ENCODE measurements around the gene FBXO2. TPM values are rescaled to one million over a fixed set of nuclear protein-coding genes. Genes with fewer than 3 reads are reported as not detected.
A peak's percentile ranks its signal among the peaks of the same experiment; 100 is the strongest.
"Not testable (repeated sequence)": the region's sequence is repeated elsewhere in the genome, so short reads cannot be mapped to it uniquely, and the experiment has no call there.

The FBXO2 gene
- total and polyA plus RNA-seq, 9 donors, result 0.09 to 4.5 (median 0.42) TPM

DNA sequence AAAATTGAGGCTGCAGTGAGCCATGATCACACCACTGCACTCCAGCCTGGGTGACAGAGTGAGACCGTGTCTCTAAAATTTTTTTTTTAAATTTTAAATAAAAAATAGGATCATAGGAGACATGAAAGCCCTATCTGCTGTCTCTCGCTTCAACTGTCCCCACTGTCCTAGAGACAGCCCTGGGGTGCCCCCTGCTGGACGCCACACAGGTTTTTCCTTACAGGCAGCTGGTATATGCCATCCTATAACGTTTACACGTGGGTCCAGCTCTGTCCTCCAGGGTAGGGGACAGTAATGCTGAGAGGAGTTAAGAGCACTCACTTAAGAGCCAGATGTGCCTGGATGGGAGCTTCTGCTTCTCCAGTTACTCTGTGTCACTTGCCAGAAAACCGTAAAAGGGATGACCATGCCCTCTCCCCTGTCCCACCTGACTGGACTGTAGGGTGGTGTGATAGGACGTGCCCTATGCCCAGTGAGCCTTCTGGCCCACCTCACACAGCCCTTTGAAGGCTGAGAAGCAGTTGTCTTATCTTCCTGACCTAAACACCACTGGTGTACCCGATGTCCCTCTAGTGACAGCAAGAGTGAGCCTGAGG, 8.5 kb downstream of the FBXO2 start:
- peak; percentile 73 for DNase-seq
- peaks cover 32% of the 10 kb centered on the region for H3K27me3 ChIP-seq (ENCODE audit: control insufficient read depth, insufficient read depth, low read length)
- H3K9me3 ChIP-seq (replicated peaks; ENCODE audit: control insufficient read depth, low read depth, low read length), result no peaks in the 10 kb centered on the region
- WGBS (ENCODE audit: insufficient coverage), result 29% methylated on average over 3 of the region's 8 CpGs
- no peak overlapping the region for H3K4me3 ChIP-seq (ENCODE audit: low read length)
- H3K4me1 ChIP-seq (ENCODE audit: control insufficient read depth, insufficient read depth, low read length), result peaks cover 20% of the 10 kb centered on the region
- H3K27ac ChIP-seq (ENCODE audit: low read length), result no peak overlapping the region
- H3K36me3 ChIP-seq (ENCODE audit: control insufficient read depth, insufficient read depth, low read length), result no peaks in the 10 kb centered on the region

- H3K27ac ChIP-seq (ENCODE audit: low read length), result no peak overlapping the region
- peaks cover 20% of the 10 kb centered on the region for H3K4me1 ChIP-seq (ENCODE audit: control insufficient read depth, insufficient read depth, low read length)
- H3K4me3 ChIP-seq (ENCODE audit: low read length), result no peak overlapping the region
- no peaks in the 10 kb centered on the region for H3K9me3 ChIP-seq (replicated peaks; ENCODE audit: control insufficient read depth, low read depth, low read length)
- peaks cover 27% of the 10 kb centered on the region for H3K27me3 ChIP-seq (ENCODE audit: control insufficient read depth, insufficient read depth, low read length)
- WGBS (ENCODE audit: insufficient coverage), result 90% methylated on average over 2 of the region's 5 CpGs
- no peak for DNase-seq
- H3K36me3 ChIP-seq (ENCODE audit: control insufficient read depth, insufficient read depth, low read length), result no peaks in the 10 kb centered on the region
Measured at GRCh38 chr1:11645270-11645669, 9.0 kb downstream of the FBXO2 start.

DNA sequence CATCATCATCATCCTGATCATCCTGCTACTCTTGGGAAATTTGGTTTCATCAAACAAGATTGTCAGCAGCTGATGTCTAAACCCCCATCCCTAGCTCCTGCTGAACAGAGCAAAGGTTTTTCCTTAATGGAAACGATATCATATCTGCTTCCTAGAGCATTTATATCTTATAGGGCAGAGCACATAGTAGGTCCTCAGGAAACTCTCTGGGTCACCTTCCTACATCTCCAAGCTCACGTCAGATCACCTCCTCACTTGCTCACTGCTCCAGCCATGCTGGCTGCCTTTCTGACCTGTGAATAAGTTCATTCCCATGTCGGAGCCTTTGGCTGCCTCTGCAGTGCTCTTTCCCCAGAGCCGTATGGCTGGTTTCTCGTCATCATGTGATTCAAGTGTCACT, 10.4 kb downstream of the FBXO2 start:
- 42% methylated on average over 5 of the region's 5 CpGs for WGBS (ENCODE audit: insufficient coverage)
- no peaks in the 10 kb centered on the region for H3K9me3 ChIP-seq (replicated peaks; ENCODE audit: control insufficient read depth, low read depth, low read length)
- no peak overlapping the region for H3K27ac ChIP-seq (ENCODE audit: low read length)
- peaks cover 14% of the 10 kb centered on the region for H3K4me1 ChIP-seq (ENCODE audit: control insufficient read depth, insufficient read depth, low read length)
- no peak for DNase-seq
- no peak overlapping the region for H3K4me3 ChIP-seq (ENCODE audit: low read length)
- no peaks in the 10 kb centered on the region for H3K36me3 ChIP-seq (ENCODE audit: control insufficient read depth, insufficient read depth, low read length)
- H3K27me3 ChIP-seq (ENCODE audit: control insufficient read depth, insufficient read depth, low read length), result peaks cover 13% of the 10 kb centered on the region

DNA sequence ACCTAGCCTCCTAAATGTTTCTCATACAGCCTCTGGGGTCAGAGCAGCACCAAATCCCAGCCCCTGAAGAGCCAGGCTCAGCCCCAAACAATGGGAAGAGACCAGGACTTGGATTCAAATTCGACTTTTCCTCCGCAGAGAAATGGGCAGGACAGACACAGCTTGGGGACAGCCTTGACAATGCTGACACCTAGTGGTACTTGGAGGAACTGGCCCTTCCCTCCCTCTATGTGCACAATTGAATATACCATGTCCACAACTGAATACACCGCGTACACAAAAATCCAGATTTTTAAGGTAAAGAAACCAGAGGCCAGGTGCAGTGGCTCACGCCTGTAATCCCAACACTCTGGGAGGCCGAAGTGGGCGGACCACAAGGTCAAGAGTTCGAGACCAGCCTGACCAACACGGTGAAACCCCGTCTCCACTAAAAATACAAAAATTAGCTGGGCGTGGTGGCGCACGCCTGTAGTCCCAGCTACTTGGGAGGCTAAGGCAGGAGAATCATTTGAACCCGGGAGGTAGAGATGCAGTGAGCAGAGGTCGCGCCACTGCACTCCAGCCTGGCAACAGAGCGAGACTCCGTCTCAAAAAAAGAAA, 11.7 kb downstream of the FBXO2 start:
- not testable (repeated sequence) for H3K27ac ChIP-seq (ENCODE audit: low read length); H3K27me3 ChIP-seq (ENCODE audit: control insufficient read depth, insufficient read depth, low read length); H3K36me3 ChIP-seq (ENCODE audit: control insufficient read depth, insufficient read depth, low read length); H3K4me3 ChIP-seq (ENCODE audit: low read length); H3K9me3 ChIP-seq (replicated peaks; ENCODE audit: control insufficient read depth, low read depth, low read length); H3K4me1 ChIP-seq (ENCODE audit: control insufficient read depth, insufficient read depth, low read length)
- 50% methylated on average over 4 of the region's 18 CpGs for WGBS (ENCODE audit: insufficient coverage)
- DNase-seq, result peak; percentile 68

- H3K9me3 ChIP-seq (replicated peaks; ENCODE audit: control insufficient read depth, low read depth, low read length), result no peaks in the 10 kb centered on the region
- H3K27me3 ChIP-seq (ENCODE audit: control insufficient read depth, insufficient read depth, low read length), result peaks cover 9% of the 10 kb centered on the region
- H3K4me3 ChIP-seq (ENCODE audit: low read length), result no peak overlapping the region
- H3K4me1 ChIP-seq (ENCODE audit: control insufficient read depth, insufficient read depth, low read length), result no peaks in the 10 kb centered on the region
- no peaks in the 10 kb centered on the region for H3K36me3 ChIP-seq (ENCODE audit: control insufficient read depth, insufficient read depth, low read length)
- no peak for DNase-seq
- WGBS (ENCODE audit: insufficient coverage), result 67% methylated on average over 3 of the region's 5 CpGs
- H3K27ac ChIP-seq (ENCODE audit: low read length), result no peak overlapping the region
Measured at GRCh38 chr1:11641776-11642305, 12.4 kb downstream of the FBXO2 start.

DNA sequence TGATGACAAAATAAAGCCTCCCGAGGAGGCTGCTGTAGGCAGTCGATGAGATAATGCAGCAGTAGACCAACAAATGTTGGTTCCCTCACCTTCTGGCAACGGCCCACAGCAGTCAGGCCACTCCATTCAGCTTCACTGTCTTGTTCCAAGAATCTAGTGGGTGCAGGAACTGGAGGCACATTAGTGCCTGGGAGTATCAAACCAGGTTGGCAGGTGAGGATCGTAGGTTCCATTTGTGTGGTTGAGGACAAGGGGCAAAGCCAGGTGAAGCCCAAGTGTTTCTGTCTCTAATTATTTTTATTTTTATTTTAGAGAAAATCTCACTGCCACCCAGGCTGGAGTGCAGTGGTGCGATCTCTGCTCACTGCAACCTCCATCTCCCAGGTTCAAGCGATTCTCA, 13.3 kb downstream of the FBXO2 start:
- Histone ChIP-seq H3K4me1 (ENCODE audit: control insufficient read depth, insufficient read depth, low read length) (no peaks in the 10 kb centered on the region), H3K9me3 (replicated peaks; ENCODE audit: control insufficient read depth, low read depth, low read length) (no peaks in the 10 kb centered on the region), H3K27ac (ENCODE audit: low read length) (no peak overlapping the region), H3K4me3 (ENCODE audit: low read length) (no peak overlapping the region), H3K27me3 (ENCODE audit: control insufficient read depth, insufficient read depth, low read length) (peaks cover 9% of the 10 kb centered on the region), H3K36me3 (ENCODE audit: control insufficient read depth, insufficient read depth, low read length) (no peaks in the 10 kb centered on the region)
- WGBS (ENCODE audit: insufficient coverage), result no CpG with 5 or more reads among the region's 6 CpGs
- no peak for DNase-seq

- no peak for DNase-seq
- Histone ChIP-seq H3K27me3 (ENCODE audit: control insufficient read depth, insufficient read depth, low read length) (peaks cover 9% of the 10 kb centered on the region), H3K4me3 (ENCODE audit: low read length) (no peak overlapping the region), H3K9me3 (replicated peaks; ENCODE audit: control insufficient read depth, low read depth, low read length) (no peaks in the 10 kb centered on the region), H3K4me1 (ENCODE audit: control insufficient read depth, insufficient read depth, low read length) (no peaks in the 10 kb centered on the region), H3K36me3 (ENCODE audit: control insufficient read depth, insufficient read depth, low read length) (no peaks in the 10 kb centered on the region), H3K27ac (ENCODE audit: low read length) (no peak overlapping the region)
- no CpG with 5 or more reads among the region's 7 CpGs for WGBS (ENCODE audit: insufficient coverage)
Measured at GRCh38 chr1:11640101-11640500, 14.1 kb downstream of the FBXO2 start.

DNA sequence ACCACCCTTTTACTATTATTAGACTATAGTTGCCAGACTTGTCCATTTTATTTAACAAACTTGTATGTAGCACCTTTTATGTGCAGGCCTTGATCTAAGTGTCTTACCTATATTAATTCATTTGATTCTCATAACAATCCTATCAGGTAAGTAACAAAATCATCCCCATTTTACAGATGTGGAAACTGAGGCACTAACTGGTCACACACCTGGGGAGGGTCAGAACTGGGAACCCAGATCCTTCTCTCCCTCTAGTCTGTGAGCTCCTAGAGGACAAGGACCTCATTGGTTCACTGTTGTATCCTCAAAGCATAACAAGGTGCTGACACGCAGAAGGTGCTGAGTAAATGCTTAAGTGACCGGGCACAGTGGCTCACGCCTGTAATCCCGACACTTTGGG, 14.9 kb downstream of the FBXO2 start:
- Histone ChIP-seq H3K4me3 (ENCODE audit: low read length) (no peak overlapping the region), H3K27me3 (ENCODE audit: control insufficient read depth, insufficient read depth, low read length) (peaks cover 9% of the 10 kb centered on the region), H3K4me1 (ENCODE audit: control insufficient read depth, insufficient read depth, low read length) (no peaks in the 10 kb centered on the region), H3K36me3 (ENCODE audit: control insufficient read depth, insufficient read depth, low read length) (no peaks in the 10 kb centered on the region), H3K27ac (ENCODE audit: low read length) (no peak overlapping the region), H3K9me3 (replicated peaks; ENCODE audit: control insufficient read depth, low read depth, low read length) (no peaks in the 10 kb centered on the region)
- DNase-seq, result no peak
- 84% methylated on average over 4 of the region's 4 CpGs for WGBS (ENCODE audit: insufficient coverage)

DNA sequence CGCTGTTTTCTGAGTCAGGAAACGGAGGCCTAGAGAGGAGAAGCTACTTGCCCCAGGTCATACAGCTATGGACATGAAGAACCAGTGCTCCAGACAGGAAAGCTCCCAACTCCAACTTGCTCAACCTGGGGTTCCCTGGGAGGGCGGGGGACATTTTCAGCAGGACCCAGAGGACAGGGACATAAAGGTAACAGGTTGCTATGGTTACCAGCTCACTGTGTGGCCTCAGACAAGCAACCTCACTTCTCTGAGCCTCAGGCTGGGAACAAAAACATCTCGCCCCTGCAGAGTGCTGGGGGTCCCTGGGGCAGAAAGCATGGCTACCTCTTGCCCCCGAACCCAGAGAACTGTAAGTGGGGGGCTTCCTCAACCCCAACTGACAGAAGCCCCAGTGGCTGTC, 16.1 kb downstream of the FBXO2 start:
- Histone ChIP-seq H3K9me3 (replicated peaks; ENCODE audit: control insufficient read depth, low read depth, low read length) (no peaks in the 10 kb centered on the region), H3K36me3 (ENCODE audit: control insufficient read depth, insufficient read depth, low read length) (no peaks in the 10 kb centered on the region), H3K4me3 (ENCODE audit: low read length) (no peak overlapping the region), H3K27me3 (ENCODE audit: control insufficient read depth, insufficient read depth, low read length) (peaks cover 7% of the 10 kb centered on the region), H3K4me1 (ENCODE audit: control insufficient read depth, insufficient read depth, low read length) (no peaks in the 10 kb centered on the region), H3K27ac (ENCODE audit: low read length) (no peak overlapping the region)
- DNase-seq, result no peak
- WGBS (ENCODE audit: insufficient coverage), result 51% methylated on average over 4 of the region's 5 CpGs

GRCh38 chr1:11634365-11635192, 19.6 kb downstream of the FBXO2 start:
- no peaks in the 10 kb centered on the region for H3K9me3 ChIP-seq (replicated peaks; ENCODE audit: control insufficient read depth, low read depth, low read length)
- 74% methylated on average over 6 of the region's 11 CpGs for WGBS (ENCODE audit: insufficient coverage)
- no peak overlapping the region for H3K27ac ChIP-seq (ENCODE audit: low read length)
- H3K36me3 ChIP-seq (ENCODE audit: control insufficient read depth, insufficient read depth, low read length), result no peaks in the 10 kb centered on the region
- peaks cover 3% of the 10 kb centered on the region for H3K4me1 ChIP-seq (ENCODE audit: control insufficient read depth, insufficient read depth, low read length)
- peaks cover 7% of the 10 kb centered on the region for H3K27me3 ChIP-seq (ENCODE audit: control insufficient read depth, insufficient read depth, low read length)
- DNase-seq, result no peak
- H3K4me3 ChIP-seq (ENCODE audit: low read length), result no peak overlapping the region

All from muscle of leg (tissue), 11 donors.